Nephron (organoid): ENCODE measurements around the gene ARID1B.
"Not testable (repeated sequence)": the region's sequence is repeated elsewhere in the genome, so short reads cannot be mapped to it uniquely, and the experiment has no call there.

Source experiments
- H3K27ac Mint-ChIP-seq, 3 experiments: 2 replicates each; pipeline ENCODE4 v1.8.0; 2020; ENCODE audit warnings: mixed read lengths in 3 of 3, mild to moderate bottlenecking in 2 of 3, moderate library complexity in 1 of 3
- H3K27me3 Mint-ChIP-seq: 2 replicates; pipeline ENCODE4 v1.8.0; 2021; ENCODE audit warnings: low read depth, mild to moderate bottlenecking, moderate library complexity, mixed read lengths
- H3K36me3 Mint-ChIP-seq: 2 replicates; pipeline ENCODE4 v1.8.0; 2020; ENCODE audit warnings: low read depth, mixed read lengths
- H3K4me1 Mint-ChIP-seq: 2 replicates; pipeline ENCODE4 v1.8.0; 2020; ENCODE audit warnings: mixed read lengths
- H3K4me3 Mint-ChIP-seq, 3 experiments: 2 replicates each; pipeline ENCODE4 v1.8.0; 2020; ENCODE audit warnings: mild to moderate bottlenecking in 3 of 3, mixed read lengths in 3 of 3, moderate library complexity in 2 of 3
- H3K9me3 Mint-ChIP-seq: 2 replicates; pipeline ENCODE4 v1.8.0; 2020; ENCODE audit warnings: mixed read lengths
- CTCF ChIP-seq, 3 experiments: fragments of 200-600 bp; sonication (generic); IDR thresholded peaks; one replicate each; pipeline ENCODE4 v1.5.0; 2021; ENCODE audit warnings: antibody characterized with exemption in 3 of 3; ENCODE audit not compliant: unreplicated experiment in 3 of 3

ARID1B gene

GRCh38 chr6:156977527-156978291, 200.5 kb downstream of the ARID1B start:
- Mint-ChIP-seq H3K9me3 (no peaks in the 10 kb centered on the region), H3K36me3 (no peaks in the 10 kb centered on the region), H3K27ac (peak overlapping the region in 1 of 3 experiments; percentile 47), H3K4me1 (peaks cover 78% of the 10 kb centered on the region), H3K4me3 (no peak overlapping the region), H3K27me3 (no peaks in the 10 kb centered on the region)
- TF ChIP-seq CTCF (IDR thresholded peaks at IDR 0.05; ENCODE audit: unreplicated experiment in 3 of 3): no peak

GRCh38 chr6:156978948-156979347, 201.8 kb downstream of the ARID1B start:
- Mint-ChIP-seq H3K4me1 (peaks cover 75% of the 10 kb centered on the region), H3K36me3 (no peaks in the 10 kb centered on the region), H3K27me3 (no peaks in the 10 kb centered on the region), H3K27ac (peak overlapping the region in 1 of 3 experiments; percentile 34), H3K4me3 (no peak overlapping the region), H3K9me3 (no peaks in the 10 kb centered on the region)
- no peak for TF ChIP-seq CTCF (IDR thresholded peaks at IDR 0.05; ENCODE audit: unreplicated experiment in 3 of 3)

GRCh38 chr6:156980515-156980914, 203.3 kb downstream of the ARID1B start:
- H3K27me3 Mint-ChIP-seq: no peaks in the 10 kb centered on the region
- no peak for TF ChIP-seq CTCF (IDR thresholded peaks at IDR 0.05; ENCODE audit: unreplicated experiment in 3 of 3)
- H3K27ac Mint-ChIP-seq: peak overlapping the region in 2 of 3 experiments; percentile 4 to 67
- no peak overlapping the region for H3K4me3 Mint-ChIP-seq
- no peaks in the 10 kb centered on the region for H3K36me3 Mint-ChIP-seq
- peaks cover 65% of the 10 kb centered on the region for H3K4me1 Mint-ChIP-seq
- no peaks in the 10 kb centered on the region for H3K9me3 Mint-ChIP-seq

- no peak overlapping the region for H3K4me3 Mint-ChIP-seq
- TF ChIP-seq CTCF (IDR thresholded peaks at IDR 0.05; ENCODE audit: unreplicated experiment in 3 of 3): no peak
- no peaks in the 10 kb centered on the region for H3K36me3 Mint-ChIP-seq
- H3K4me1 Mint-ChIP-seq: peaks cover 61% of the 10 kb centered on the region
- H3K27ac Mint-ChIP-seq: peak overlapping the region in 2 of 3 experiments; percentile 4 to 13
- no peaks in the 10 kb centered on the region for H3K27me3 Mint-ChIP-seq
- no peaks in the 10 kb centered on the region for H3K9me3 Mint-ChIP-seq
Observed at GRCh38 chr6:156980948-156981347, 203.8 kb downstream of the ARID1B start.

GRCh38 chr6:156982168-156982567, 205.0 kb downstream of the ARID1B start:
- Mint-ChIP-seq H3K27me3 (no peaks in the 10 kb centered on the region), H3K4me3 (no peak overlapping the region)

GRCh38 chr6:156982864-156983263, 205.7 kb downstream of the ARID1B start:
- not testable (repeated sequence) for H3K4me3 Mint-ChIP-seq, H3K27me3 Mint-ChIP-seq, H3K36me3 Mint-ChIP-seq, H3K27ac Mint-ChIP-seq, H3K9me3 Mint-ChIP-seq
- peaks cover 49% of the 10 kb centered on the region for H3K4me1 Mint-ChIP-seq

More at GRCh38 chr6:156982168-156982567, 205.0 kb downstream of the ARID1B start:
- no peak for TF ChIP-seq CTCF (IDR thresholded peaks at IDR 0.05; ENCODE audit: unreplicated experiment in 3 of 3)
- Mint-ChIP-seq H3K36me3 (no peaks in the 10 kb centered on the region), H3K4me1 (peaks cover 52% of the 10 kb centered on the region), H3K9me3 (no peaks in the 10 kb centered on the region), H3K27ac (no peak overlapping the region)
